Activated T-cell treated with anti-CD3 and anti-CD28 coated beads, Interleukin-2, amount 50 U/mL, for 4 hours (primary cell): ENCODE measurements around the gene FAM47A. TPM values are rescaled to one million over a fixed set of nuclear protein-coding genes. Genes with fewer than 3 reads are reported as not detected.

Experiments used
- ATAC-seq, 2 donors: fragments of 200-7000 bp; cut with Tn5 transposase; one replicate each; pipeline ENCODE4 v1.10.0; 2021
- DNase-seq: peaks from one replicate; pipeline ENCODE4 v3.0.0-alpha.2; 2020
- H3K27me3 Mint-ChIP-seq: one replicate; pipeline ENCODE4 v1.8.0; 2021; ENCODE audit warnings: low read depth, mixed read lengths
- H3K36me3 Mint-ChIP-seq: one replicate; pipeline ENCODE4 v1.8.0; 2022; ENCODE audit warnings: mixed read lengths; ENCODE audit not compliant: insufficient read depth
- H3K4me1 Mint-ChIP-seq: one replicate; pipeline ENCODE4 v1.8.0; 2021; ENCODE audit warnings: low read depth, mixed read lengths
- H3K4me3 Mint-ChIP-seq: one replicate; pipeline ENCODE4 v1.8.0; 2021; ENCODE audit warnings: mild to moderate bottlenecking, moderate library complexity, mixed read lengths
- H3K9me3 Mint-ChIP-seq: one replicate; pipeline ENCODE4 v1.8.0; 2021; ENCODE audit warnings: mixed read lengths
- total RNA-seq, 3 donors: library from RNA; stranded (reverse); gene quantifications; one replicate each; pipeline ENCODE4 v1.2.1, GENCODE V29; 2021

FAM47A gene
- total RNA-seq = not detected

DNA sequence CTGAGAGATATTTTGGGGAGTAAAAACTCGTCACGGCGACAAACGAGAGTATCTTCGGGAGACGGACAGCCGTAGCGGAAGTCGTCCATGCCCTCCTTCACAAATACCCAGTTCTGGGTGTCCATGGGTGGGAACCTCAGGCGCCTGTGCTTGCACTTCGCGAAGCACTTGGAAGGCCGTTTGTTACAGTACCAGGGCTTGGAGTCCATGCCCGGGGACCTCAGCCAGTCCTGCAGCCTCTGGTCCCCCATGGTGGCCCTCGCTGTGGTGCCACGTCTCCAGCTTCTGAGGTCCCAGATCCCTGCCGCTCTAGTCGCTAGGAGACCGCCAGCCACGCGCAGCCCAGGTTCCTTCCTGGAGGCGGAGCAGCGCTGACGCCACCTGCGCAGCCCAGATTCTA, at the start of gene FAM47A:
Gene FAM47A (minus strand): TSS at position 287 of the 400 bp plus-strand sequence. CDS start 36 bp downstream, at position 251.
- H3K4me1 Mint-ChIP-seq = no peaks in the 10 kb centered on the region
- H3K36me3 Mint-ChIP-seq = no peaks in the 10 kb centered on the region
- no peaks in the 10 kb centered on the region for H3K27me3 Mint-ChIP-seq
- no peak for ATAC-seq
- peaks cover 3% of the 10 kb centered on the region for H3K9me3 Mint-ChIP-seq
- no peak within 1 kb of the TSS for H3K4me3 Mint-ChIP-seq
- DNase-seq = no peak

DNA sequence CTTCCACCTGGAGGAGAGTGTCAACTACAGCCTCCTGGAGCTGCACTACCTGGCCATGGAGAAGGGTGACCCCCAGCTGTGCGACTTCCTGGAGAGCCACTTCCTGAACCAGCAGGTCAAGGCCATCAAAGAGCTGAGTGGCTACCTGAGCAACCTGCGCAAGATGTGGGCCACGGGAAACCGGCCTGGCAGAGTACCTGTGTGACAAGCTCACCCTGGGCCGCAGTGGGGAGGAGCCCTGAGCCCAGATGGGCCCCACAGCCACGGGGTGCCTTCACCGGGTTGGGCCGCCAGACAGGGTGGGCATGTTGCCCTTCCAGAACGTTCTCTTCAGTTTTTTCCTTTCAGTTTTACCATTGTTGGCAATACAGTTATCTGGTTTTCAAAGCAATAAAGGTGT, 15.2 kb upstream of the FAM47A start:
- DNase-seq (no peak), ATAC-seq (no peak)
- H3K4me1 Mint-ChIP-seq = no peaks in the 10 kb centered on the region
- H3K27me3 Mint-ChIP-seq = no peaks in the 10 kb centered on the region
- H3K9me3 Mint-ChIP-seq = no peaks in the 10 kb centered on the region
- H3K36me3 Mint-ChIP-seq = no peaks in the 10 kb centered on the region
- no peak overlapping the region for H3K4me3 Mint-ChIP-seq

DNA sequence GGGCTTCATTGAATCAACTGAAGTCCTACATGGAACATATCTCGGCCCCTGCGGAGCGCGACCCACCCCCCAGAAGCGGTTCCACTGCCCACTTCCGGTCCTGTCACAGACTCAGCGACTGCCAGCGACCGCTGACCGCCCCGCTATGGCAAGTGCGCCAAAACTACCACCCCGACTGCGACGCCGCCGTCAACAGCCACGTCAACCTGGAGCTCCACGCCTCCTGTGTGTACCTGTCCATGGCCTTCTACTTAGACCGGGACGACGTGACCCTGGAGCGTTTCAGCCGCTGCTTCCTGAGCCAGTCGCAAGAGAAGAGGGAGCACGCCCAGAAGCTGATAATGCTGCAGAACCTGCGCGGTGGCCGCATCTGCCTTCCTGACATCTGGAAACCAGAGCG, 14.8 kb upstream of the FAM47A start:
- no peaks in the 10 kb centered on the region for H3K4me1 Mint-ChIP-seq
- ATAC-seq (no peak), DNase-seq (no peak)
- H3K4me3 Mint-ChIP-seq = no peak overlapping the region
- H3K36me3 Mint-ChIP-seq = no peaks in the 10 kb centered on the region
- no peaks in the 10 kb centered on the region for H3K9me3 Mint-ChIP-seq
- H3K27me3 Mint-ChIP-seq = no peaks in the 10 kb centered on the region

DNA sequence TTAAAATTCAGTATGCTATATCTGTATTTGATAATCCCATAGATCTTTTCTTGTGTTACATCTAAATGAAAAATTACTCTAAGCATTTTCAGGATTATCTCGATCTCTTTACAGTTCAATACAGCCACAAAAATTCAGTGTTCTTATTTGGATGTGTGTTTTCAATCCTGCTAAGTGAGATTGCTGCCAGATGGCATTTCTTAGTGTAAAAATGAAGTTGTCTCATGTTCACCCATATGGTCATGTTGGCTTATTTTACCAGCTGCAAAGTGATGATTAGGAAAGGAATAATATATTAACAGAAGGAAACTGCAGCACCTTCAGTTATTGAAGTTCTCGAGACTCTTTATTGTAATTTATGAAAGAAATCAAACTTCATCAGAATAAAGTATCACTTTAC, 12.1 kb upstream of the FAM47A start:
- no peak for ATAC-seq
- H3K4me1 Mint-ChIP-seq = no peaks in the 10 kb centered on the region
- no peak for DNase-seq
- H3K9me3 Mint-ChIP-seq = no peaks in the 10 kb centered on the region
- no peaks in the 10 kb centered on the region for H3K36me3 Mint-ChIP-seq
- H3K4me3 Mint-ChIP-seq = no peak overlapping the region
- no peaks in the 10 kb centered on the region for H3K27me3 Mint-ChIP-seq

DNA sequence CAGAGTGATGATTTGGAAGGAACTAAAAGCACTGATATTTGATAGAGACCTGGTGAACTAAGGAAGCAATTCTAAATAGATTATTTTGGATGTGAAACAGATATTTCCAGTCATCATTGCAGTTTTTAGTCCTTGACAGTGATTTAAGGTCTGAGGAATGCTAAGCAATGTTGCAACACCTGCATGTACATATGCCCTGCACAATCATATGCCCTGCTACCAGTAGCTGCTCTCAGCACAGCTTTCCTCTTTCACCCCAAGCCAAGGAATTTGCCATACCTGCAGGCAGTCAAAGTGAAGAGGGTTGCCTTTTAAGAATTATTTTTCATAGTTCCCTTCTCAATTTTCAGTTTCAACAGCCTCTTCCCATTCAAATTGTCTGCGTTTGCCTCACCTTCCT, 8.7 kb upstream of the FAM47A start:
- no peak for ATAC-seq
- H3K9me3 Mint-ChIP-seq = no peaks in the 10 kb centered on the region
- no peak overlapping the region for H3K4me3 Mint-ChIP-seq
- no peaks in the 10 kb centered on the region for H3K4me1 Mint-ChIP-seq
- DNase-seq = no peak
- no peaks in the 10 kb centered on the region for H3K36me3 Mint-ChIP-seq
- no peaks in the 10 kb centered on the region for H3K27me3 Mint-ChIP-seq

DNA sequence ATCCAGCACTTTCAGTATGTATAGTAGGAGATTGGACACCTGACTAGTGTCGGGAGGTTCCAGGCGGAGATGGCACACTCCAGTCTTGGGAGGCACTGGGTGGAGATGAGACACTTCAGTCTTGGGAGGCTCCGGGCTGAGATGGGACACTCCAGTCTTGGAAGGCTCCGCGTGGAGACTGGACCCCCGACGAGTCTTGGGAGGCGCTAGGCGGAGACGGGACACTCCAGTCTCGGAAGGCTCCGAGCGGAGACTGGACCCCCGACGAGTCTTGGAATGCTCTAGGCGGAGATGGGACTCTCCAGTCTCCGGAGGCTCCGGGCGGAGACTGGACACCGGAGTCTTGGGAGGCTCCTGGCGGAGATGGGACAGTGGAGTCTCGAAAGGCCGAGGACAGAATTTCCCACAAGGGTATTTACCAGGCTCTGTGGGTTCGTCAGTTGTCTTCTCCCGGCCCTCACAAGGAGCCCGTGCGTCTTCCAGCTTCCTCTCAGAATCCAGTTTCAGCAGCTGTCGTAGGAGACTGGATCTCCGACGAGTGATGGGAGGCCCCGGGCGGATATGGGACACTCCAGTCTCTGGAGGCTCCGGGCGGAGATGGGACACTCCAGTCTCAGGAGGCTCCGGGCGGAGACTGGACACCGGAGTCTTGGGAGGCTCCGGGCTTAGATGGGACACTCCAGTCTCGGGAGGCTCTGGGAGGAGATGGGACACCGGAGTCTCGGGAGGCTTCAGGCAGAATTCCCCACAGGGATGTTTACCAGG, 952 bp downstream of the FAM47A start:
- DNase-seq (no peak), ATAC-seq (no peak)
- Mint-ChIP-seq H3K4me3 (no peak overlapping the region), H3K36me3 (no peaks in the 10 kb centered on the region), H3K27me3 (no peaks in the 10 kb centered on the region), H3K4me1 (no peaks in the 10 kb centered on the region), H3K9me3 (peaks cover 3% of the 10 kb centered on the region)

DNA sequence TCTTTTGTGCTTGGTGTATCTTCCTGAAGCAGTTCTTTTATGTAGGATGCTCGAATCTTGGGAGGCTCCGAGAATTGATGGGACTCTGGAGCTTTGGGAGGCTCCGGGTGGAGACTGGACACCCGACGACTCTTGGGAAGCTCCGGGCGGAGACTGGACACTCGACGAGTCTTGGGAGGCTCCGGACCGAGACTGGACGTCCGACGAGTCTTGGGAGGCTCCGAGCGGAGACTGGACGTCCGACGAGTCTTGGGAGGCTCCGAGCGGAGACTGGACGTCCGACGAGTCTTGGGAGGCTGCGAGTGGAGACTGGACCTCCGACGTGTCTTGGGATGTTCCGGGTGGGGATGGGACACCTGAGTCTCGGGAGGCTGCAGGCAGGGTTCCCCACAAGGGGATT, 1.6 kb downstream of the FAM47A start:
- Mint-ChIP-seq H3K9me3 (peaks cover 3% of the 10 kb centered on the region), H3K4me3 (no peak overlapping the region), H3K27me3 (no peaks in the 10 kb centered on the region)

DNA sequence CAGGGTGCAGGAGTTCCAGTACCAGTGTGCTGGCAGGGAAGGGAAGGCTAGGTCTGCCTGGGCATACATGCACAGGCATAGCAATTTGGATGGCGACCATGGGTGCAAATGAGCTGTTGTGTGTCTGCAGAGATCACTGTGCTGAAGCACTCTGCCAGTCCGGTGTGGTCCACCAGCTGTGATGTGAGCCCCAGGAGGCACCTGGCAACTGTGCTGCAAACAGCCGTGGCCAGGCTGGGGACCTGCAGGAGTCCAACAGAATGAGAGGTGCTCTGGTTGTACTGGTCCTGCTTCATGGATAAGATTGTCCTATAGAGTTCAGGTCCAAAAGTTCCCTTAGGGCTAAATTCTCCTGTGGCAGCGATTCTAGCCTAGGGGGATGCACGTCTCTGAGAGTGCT, 6.1 kb downstream of the FAM47A start:
- H3K4me1 Mint-ChIP-seq = no peaks in the 10 kb centered on the region
- peaks cover 12% of the 10 kb centered on the region for H3K9me3 Mint-ChIP-seq
- ATAC-seq = no peak

More for the DNA sequence above, 1.6 kb downstream of the FAM47A start:
- H3K36me3 Mint-ChIP-seq = no peaks in the 10 kb centered on the region
- ATAC-seq (no peak), DNase-seq (no peak)
- no peaks in the 10 kb centered on the region for H3K4me1 Mint-ChIP-seq

DNA sequence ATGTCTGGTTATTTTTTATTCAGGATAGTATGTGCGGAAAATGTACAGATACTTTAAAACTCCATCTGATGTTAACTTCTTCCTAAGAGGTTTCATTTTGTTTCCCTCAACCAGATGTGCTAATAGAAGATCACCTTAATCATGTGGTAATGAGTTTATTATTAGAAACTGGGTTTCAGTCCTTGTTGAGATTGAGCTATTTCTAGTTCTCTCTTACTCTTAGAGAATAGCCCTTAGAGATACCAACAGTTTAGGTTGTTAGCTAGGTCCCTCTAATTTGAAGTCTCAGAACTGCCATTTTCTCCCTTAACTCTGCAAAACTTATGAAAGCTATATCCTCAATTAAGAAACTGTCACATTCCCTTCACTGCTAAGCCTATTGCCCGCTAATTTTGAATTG, 13.0 kb downstream of the FAM47A start:
- H3K4me1 Mint-ChIP-seq = no peaks in the 10 kb centered on the region
- DNase-seq = no peak
- H3K9me3 Mint-ChIP-seq = peaks cover 9% of the 10 kb centered on the region
- no peaks in the 10 kb centered on the region for H3K36me3 Mint-ChIP-seq
- H3K27me3 Mint-ChIP-seq = no peaks in the 10 kb centered on the region
- no peak overlapping the region for H3K4me3 Mint-ChIP-seq
- no peak for ATAC-seq

More for the DNA sequence above, 6.1 kb downstream of the FAM47A start:
- no peak for DNase-seq
- H3K36me3 Mint-ChIP-seq = no peaks in the 10 kb centered on the region
- H3K4me3 Mint-ChIP-seq = no peak overlapping the region
- H3K27me3 Mint-ChIP-seq = no peaks in the 10 kb centered on the region

DNA sequence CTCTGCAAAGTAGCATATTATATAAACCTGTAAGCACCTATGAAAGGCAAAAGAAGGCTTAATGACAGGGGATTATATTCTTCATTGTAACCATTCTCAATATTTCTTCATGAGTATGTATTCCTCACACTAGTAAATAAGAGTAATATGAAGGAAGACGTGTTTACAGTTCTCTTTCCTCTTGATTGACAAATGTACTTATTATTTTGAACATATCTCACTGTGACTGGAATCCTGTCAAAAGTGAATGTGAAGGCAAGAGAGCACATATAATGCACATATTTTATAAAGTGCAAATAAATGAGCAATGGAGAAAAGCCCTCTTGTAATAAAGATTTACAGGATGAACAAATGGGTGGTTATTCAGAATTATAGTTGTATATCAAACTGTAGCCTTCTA, 19.7 kb downstream of the FAM47A start:
- H3K4me1 Mint-ChIP-seq = no peaks in the 10 kb centered on the region
- DNase-seq (no peak), ATAC-seq (no peak)
- no peaks in the 10 kb centered on the region for H3K27me3 Mint-ChIP-seq
- H3K4me3 Mint-ChIP-seq = no peak overlapping the region
- no peaks in the 10 kb centered on the region for H3K36me3 Mint-ChIP-seq
- peaks cover 6% of the 10 kb centered on the region for H3K9me3 Mint-ChIP-seq
